A549 (cell line): ENCODE results near the gene BCDIN3D. TPM values are rescaled to one million over a fixed set of nuclear protein-coding genes. Genes with fewer than 3 reads are reported as not detected.

ENCODE experiments used
- ATAC-seq, 2 experiments: fragments of 200-7000 bp in 1 of 2; fragments of >200 bp in 1 of 2; cut with Nextera tagmentation in 1 of 2; cut with Tn5 transposase in 1 of 2; 3 replicates each; pipeline versions ENCODE4 v1.8.0 to v1.9.1; 2018 to 2020; ENCODE audit warnings: mild to moderate bottlenecking in 1 of 2, moderate library complexity in 1 of 2
- CTCF ChIA-PET: fragments of 300-600 bp; sonication (Branson Sonifier 250); formaldehyde crosslinking; extraction: SDS; loops from one replicate; lab custom pipeline; 2021; ENCODE audit warnings: antibody characterized with exemption, inconsistent platforms; lab: Yijun Ruan, JAX
- POLR2A ChIA-PET: fragments of 350-600 bp; formaldehyde crosslinking; extraction: SDS; loops from one replicate; lab custom pipeline; 2021; ENCODE audit warnings: antibody characterized with exemption, inconsistent platforms; lab: Yijun Ruan, JAX
- DNase-seq, 2 experiments: peaks; one replicate each; pipeline versions ENCODE4 v3.0.0 to v3.0.0-alpha.2; 2011 to 2016; ENCODE audit warnings: low read depth in 1 of 2, low spot score in 1 of 2
- FAIRE-seq: peaks from 2 replicates; lab custom pipeline; 2011; peaks lifted over from hg19 to GRCh38; lab: Jason Lieb, UNC
- H3K27ac ChIP-seq, 2 experiments: fragments of >200 bp; sonication (Bioruptor Twin); formaldehyde crosslinking; 3 replicates each; pipeline ENCODE4 v1.5.1; 2016 to 2017
- H3K4me1 ChIP-seq: fragments of >200 bp; sonication (Bioruptor Twin); formaldehyde crosslinking; 3 replicates; pipeline ENCODE4 v1.6.1; 2016
- H3K4me2 ChIP-seq: fragments of >200 bp; sonication (Bioruptor Twin); formaldehyde crosslinking; 3 replicates; pipeline ENCODE4 v1.6.1; 2016
- H3K4me3 ChIP-seq: fragments of >200 bp; sonication (Bioruptor Twin); formaldehyde crosslinking; 3 replicates; pipeline ENCODE4 v1.5.1; 2016
- H3K9me3 ChIP-seq: fragments of >200 bp; sonication (Bioruptor Twin); formaldehyde crosslinking; 3 replicates; pipeline ENCODE4 v1.6.1; 2016
- CBX2 ChIP-seq: fragments of 200-600 bp; sonication (generic); IDR thresholded peaks from 2 replicates; pipeline ENCODE4 v1.6.1; 2016; ENCODE audit warnings: low read depth, mild to moderate bottlenecking, borderline replicate concordance
- ESRRA ChIP-seq: fragments of 150-350 bp; IDR thresholded peaks from 2 replicates; pipeline ENCODE4 v1.6.1; 2014; ENCODE audit warnings: mild to moderate bottlenecking, low read length, borderline replicate concordance
- GATA3 ChIP-seq: IDR thresholded peaks from 2 replicates; pipeline ENCODE4 v1.6.1; 2012; ENCODE audit warnings: borderline replicate concordance
- HES2 ChIP-seq: fragments of >200 bp; sonication (Bioruptor Twin); formaldehyde crosslinking; IDR thresholded peaks from 2 replicates; pipeline ENCODE4 v1.6.1; 2016
- HMGXB4 ChIP-seq: fragments of 250-450 bp; sonication (Bioruptor Pico); IDR thresholded peaks from 2 replicates; pipeline ENCODE4 v1.5.0; 2021; ENCODE audit warnings: mild to moderate bottlenecking, moderate library complexity, borderline replicate concordance
- HOXA7 ChIP-seq: fragments of 250-450 bp; sonication (Bioruptor Pico); IDR thresholded peaks from 2 replicates; pipeline ENCODE4 v1.5.0; 2020; ENCODE audit warnings: mild to moderate bottlenecking, moderate library complexity
- KDM5A ChIP-seq: fragments of 200-600 bp; sonication (generic); IDR thresholded peaks from 2 replicates; pipeline ENCODE4 v1.6.1; 2016; ENCODE audit warnings: antibody characterized with exemption, mild to moderate bottlenecking
- MAX ChIP-seq: IDR thresholded peaks from 2 replicates; pipeline ENCODE4 v1.6.1; 2012
- MAZ ChIP-seq: fragments of 150-350 bp; IDR thresholded peaks from 2 replicates; pipeline ENCODE4 v1.6.1; 2014; ENCODE audit warnings: antibody characterized with exemption, low read depth, low read length, borderline replicate concordance
- NFE2L2 ChIP-seq: fragments of 150-350 bp; conservative IDR thresholded peaks from 2 replicates; pipeline ENCODE4 v1.6.1; 2014; ENCODE audit warnings: low read length
- NPAS2 ChIP-seq: fragments of 250-450 bp; sonication (Bioruptor Pico); IDR thresholded peaks from 2 replicates; pipeline ENCODE4 v1.8.0; 2022; ENCODE audit warnings: mild to moderate bottlenecking, moderate library complexity, borderline replicate concordance
- RAD21 ChIP-seq, 2 experiments: fragments of >200 bp in 1 of 2; sonication (Bioruptor Twin) in 1 of 2; formaldehyde crosslinking in 1 of 2; IDR thresholded peaks in 1 of 2; conservative IDR thresholded peaks in 1 of 2; 2 replicates in 1 of 2; 3 replicates in 1 of 2; pipeline ENCODE4 v1.6.1; 2012 to 2018; ENCODE audit warnings: inconsistent platforms in 1 of 2
- TP53 ChIP-seq: fragments of 250-450 bp; sonication (Bioruptor Pico); IDR thresholded peaks from 2 replicates; pipeline ENCODE4 v1.5.0; 2021; ENCODE audit warnings: mild to moderate bottlenecking, moderate library complexity
- USF2 ChIP-seq: fragments of 450-650 bp; IDR thresholded peaks from 2 replicates; pipeline ENCODE4 v1.6.1; 2014; ENCODE audit warnings: antibody characterized with exemption
- ZFP36 ChIP-seq: fragments of 450-650 bp; IDR thresholded peaks from 2 replicates; pipeline ENCODE4 v1.6.1; 2014; ENCODE audit warnings: borderline replicate concordance; ENCODE audit not compliant: partially characterized antibody
- ZNF302 ChIP-seq: fragments of 250-450 bp; sonication (Bioruptor Pico); IDR thresholded peaks from 2 replicates; pipeline ENCODE4 v1.9.0; 2021; ENCODE audit warnings: inconsistent platforms, mild to moderate bottlenecking, moderate library complexity
- ZSCAN20 ChIP-seq: fragments of 250-450 bp; sonication (Bioruptor Pico); IDR thresholded peaks from 2 replicates; pipeline ENCODE4 v1.8.0; 2022; ENCODE audit warnings: mild to moderate bottlenecking, moderate library complexity
- WGBS: methylation state at CpG from one replicate; pipeline ENCODE4 v1.1.6; 2017; ENCODE audit errors: missing lambda C conversion rate; 5-methylcytosine and 5-hydroxymethylcytosine counted together
- polyA plus RNA-seq, 4 experiments: library from polyadenylated mRNA; depleted of rRNA in 3 of 4; stranded (reverse); fragments of >200 nt; fragmentation: RNase III in 1 of 4; extraction: RNeasy Plus Mini Kit Qiagen cat#74134 plus additional on column Dnase treatment in 1 of 4; gene quantifications; 2 replicates in 3 of 4; 3 replicates in 1 of 4; pipeline ENCODE4 v1.2.3, GENCODE V29; 2011 to 2017

Gene BCDIN3D
- polyA plus RNA-seq, 2 of the 4 experiments (the other 2 are of a cell fraction), result 4.2 to 5.8 TPM

GRCh38 chr12:49866859-49867569 is 24.1 kb upstream of the BCDIN3D start (continued):
- no peak for TF ChIP-seq ZSCAN20 (CRISPR knock-in tag)
- TF ChIP-seq ESRRA, result no peak
- TF ChIP-seq MAZ, result peak; percentile 55; the same call in 1 of the 2 replicates
- TF ChIP-seq NPAS2, result no peak
- TF ChIP-seq ZNF302, result no peak

- ATAC-seq (no peak), DNase-seq (no peak), FAIRE-seq (no peak)
- ChIA-PET CTCF (interaction anchor here (1.1 to 11.5 kb wide), 21 partner anchors 9 to 245 kb away, joined by 4 to 104 read pairs (median 13); partner anchors contain the start of genes BCDIN3D, COX14 and TMBIM6), POLR2A (no interaction called here)
- Histone ChIP-seq H3K4me3 (no peak overlapping the region), H3K4me1 (no peaks in the 10 kb centered on the region; the same call in 2 of the 3 replicates), H3K27ac (no peak overlapping the region), H3K9me3 (no peaks in the 10 kb centered on the region), H3K4me2 (no peak overlapping the region)
- 55% methylated on average over 8 of the region's 8 CpGs for whole genome bisulfite sequencing
- TF ChIP-seq RAD21 (conservative IDR thresholded peaks at IDR 0.05 in 1 of 2, IDR thresholded peaks at IDR 0.05 in 1 of 2) (no peak), TP53 (CRISPR knock-in tag) (no peak), KDM5A (no peak)
Observed at GRCh38 chr12:49865782-49866135, 22.9 kb upstream of the BCDIN3D start.

GRCh38 chr12:49865109-49865781 is 22.3 kb upstream of the BCDIN3D start:
- 60% methylated on average over 13 of the region's 13 CpGs for WGBS
- Histone ChIP-seq H3K9me3 (no peaks in the 10 kb centered on the region), H3K4me1 (no peaks in the 10 kb centered on the region; the same call in 2 of the 3 replicates), H3K4me2 (no peak overlapping the region), H3K27ac (no peak overlapping the region), H3K4me3 (no peak overlapping the region)
- ChIA-PET CTCF (interaction anchor here (0.7 to 11.5 kb wide), 17 partner anchors 9 to 246 kb away, joined by 3 to 104 read pairs (median 9); partner anchors contain the start of genes COX14 and TMBIM6), POLR2A (no interaction called here)
- FAIRE-seq, result no peak
- TF ChIP-seq MAZ (no peak), GATA3 (no peak), HMGXB4 (CRISPR knock-in tag) (no peak), NFE2L2 (no peak), ZFP36 (no peak), CBX2 (no peak), NPAS2 (no peak), MAX (no peak), HES2 (no peak), USF2 (no peak), HOXA7 (CRISPR knock-in tag) (no peak)
- no peak for ATAC-seq
- DNase-seq, result no peak
